Measurements from ENCODE around the gene AOAH.
A peak's percentile ranks its signal among the peaks of the same experiment; 100 is the strongest.
"Not testable (repeated sequence)": the region's sequence is repeated elsewhere in the genome, so short reads cannot be mapped to it uniquely, and the experiment has no call there.

Gene AOAH

DNA sequence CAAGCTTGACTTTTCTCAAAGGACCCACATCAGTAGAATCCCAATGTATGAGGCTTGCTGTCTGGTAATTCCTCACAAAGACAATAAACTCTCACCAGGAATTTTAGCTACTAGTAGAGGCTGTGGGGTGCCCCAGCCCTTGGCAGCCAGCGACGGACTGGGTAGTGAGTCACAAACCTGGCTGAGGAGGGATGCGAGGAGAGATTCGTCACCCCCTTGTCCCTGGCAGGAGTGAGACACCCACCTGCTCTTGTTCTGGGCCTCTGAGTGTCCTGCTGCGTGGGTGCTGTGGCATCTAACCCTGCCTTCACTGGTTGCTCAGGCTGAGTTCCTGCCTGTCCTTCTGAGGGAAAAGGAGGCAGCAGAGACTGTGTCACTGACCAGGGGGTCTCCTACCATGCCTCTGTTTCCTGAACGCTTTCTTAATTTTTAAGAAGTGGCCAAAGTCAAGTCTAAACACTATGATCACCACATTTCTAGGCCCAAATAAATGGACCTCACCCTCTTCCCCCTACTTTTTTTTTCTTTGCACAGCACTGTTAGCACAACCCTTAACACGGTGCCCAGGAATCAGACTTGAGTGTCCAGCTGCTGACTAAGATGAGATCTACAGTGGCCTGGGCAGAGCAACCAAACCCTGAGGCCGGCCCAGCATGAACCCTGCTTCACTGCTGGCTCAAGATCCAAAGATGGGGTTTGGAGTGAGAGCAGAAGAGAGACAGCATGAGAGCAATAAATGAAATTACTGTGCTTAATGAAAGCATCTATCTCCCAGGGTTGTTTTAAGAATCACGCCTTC, 188.2 kb downstream of the AOAH start:
- DNase-seq, result no peak

- no peak for DNase-seq
These were observed 190.6 kb downstream of the AOAH start for GRCh38 chr7:36533717-36534116.

DNA sequence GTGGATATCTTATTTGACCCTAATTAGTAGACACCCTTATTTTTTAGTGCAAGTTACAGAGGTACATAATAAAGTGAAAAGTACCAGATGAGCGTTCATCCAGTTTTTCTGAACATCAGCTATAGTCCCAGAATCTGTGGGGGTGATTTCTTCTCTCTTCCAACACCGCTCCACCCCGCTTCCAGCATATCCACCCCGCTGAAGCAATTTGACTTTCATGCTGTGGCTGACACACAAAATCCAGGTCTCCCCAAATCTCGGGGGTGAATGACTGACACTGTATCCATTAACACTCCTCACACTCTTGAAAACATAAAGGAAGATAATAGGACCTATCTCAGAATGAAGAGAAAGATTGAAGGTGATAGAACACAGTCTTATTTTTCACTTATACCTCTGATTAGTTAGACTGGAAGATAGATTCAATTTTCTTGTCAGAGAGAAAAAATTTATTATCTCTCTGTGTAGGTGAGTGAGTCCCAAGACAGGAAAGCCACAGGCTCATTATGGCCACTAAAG, 191.3 kb downstream of the AOAH start:
- no peak for DNase-seq

DNA sequence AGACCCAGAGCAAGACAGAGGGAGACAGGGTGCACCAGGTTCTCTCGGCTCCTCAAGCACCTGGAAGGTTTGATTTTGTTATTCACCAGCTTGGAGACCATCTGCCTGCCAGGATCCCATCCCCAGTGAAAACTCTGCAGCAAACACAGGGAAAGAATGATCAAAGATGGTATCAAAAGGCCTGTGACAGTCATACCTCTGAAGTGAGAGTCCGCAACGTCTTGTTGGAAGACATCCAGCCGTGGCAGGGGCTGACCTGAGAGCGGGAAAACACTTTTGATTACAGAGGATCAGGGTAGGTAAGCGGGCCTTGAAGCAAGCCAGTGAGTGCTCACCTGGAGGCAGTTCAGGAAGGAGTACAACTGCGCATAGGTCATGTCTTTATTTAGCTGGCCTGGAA, 192.3 kb downstream of the AOAH start:
- no peak for DNase-seq

DNA sequence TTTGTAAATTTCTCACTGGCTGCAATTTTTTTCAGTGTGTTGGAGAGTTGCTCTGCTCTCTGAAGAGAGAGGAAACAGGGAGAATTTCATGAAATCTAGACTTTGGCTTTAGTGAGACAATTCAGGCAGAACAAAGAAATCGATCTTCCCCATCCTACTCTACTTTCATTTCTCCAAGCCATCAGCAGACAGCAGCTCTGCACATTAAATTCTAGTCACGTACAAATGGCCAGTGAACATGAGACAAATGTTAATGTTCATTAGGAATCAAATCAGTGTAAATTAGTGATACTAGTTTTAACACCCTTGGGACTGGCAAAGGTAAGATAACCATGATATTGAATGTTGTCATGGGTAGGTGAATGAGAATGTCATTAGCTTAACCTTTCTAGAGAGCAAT, 193.8 kb downstream of the AOAH start:
- DNase-seq, result no peak

DNA sequence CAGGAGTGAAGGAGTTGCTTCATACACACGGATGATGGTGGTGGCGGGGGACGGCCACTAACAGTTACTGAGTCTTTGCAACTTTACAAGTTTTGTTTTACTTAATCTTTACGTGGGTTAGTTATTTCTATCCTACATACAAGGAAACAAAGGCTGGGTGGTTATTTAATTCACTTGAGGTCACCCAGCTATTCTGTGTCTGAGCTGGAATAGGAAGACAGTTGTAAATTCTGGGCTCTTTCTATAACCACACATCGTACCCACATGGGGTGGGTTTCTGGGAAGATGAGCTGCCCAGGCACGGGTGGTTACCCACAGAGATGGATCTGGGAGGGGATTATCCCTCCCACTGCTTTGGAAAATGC, 196.8 kb downstream of the AOAH start:
- no peak for DNase-seq

GRCh38 chr7:36526863-36527548, 197.3 kb downstream of the AOAH start:
- DNase-seq, result no peak

DNA sequence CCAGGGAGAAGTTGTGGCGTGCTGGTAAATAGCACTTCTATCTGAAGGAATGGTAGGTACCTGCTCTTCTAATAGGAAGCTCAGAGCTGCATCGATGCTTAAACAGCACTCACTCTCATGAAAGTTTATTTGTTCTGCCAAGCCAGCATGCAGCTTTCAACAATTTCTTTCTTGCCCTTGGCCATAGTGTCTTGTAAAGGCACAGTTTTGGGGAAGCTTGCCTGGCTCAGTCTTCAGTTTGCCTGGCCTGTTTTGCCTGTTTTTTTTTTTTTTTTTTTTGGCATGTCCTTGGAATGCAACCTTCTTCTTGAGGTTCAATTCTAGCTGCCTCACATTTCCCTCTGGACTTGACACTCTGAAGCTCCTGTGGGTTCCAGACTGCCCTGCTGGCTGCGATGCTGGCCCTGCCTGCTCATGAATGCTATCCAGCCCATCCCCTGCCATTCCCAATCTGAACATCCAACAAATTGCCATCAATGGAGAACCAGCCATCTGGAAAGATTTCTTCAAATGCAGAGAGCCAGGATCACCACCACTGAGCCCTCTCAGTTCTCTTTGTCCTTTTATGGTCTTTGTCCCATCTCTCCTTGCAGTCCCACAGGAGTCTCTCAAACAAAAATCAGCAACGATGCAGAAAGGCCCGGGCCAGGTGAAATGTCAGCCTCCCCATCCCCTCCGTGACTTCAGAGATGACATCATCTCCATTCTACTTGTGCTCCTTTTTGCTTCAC, 200.8 kb downstream of the AOAH start:
- no peak for DNase-seq

DNA sequence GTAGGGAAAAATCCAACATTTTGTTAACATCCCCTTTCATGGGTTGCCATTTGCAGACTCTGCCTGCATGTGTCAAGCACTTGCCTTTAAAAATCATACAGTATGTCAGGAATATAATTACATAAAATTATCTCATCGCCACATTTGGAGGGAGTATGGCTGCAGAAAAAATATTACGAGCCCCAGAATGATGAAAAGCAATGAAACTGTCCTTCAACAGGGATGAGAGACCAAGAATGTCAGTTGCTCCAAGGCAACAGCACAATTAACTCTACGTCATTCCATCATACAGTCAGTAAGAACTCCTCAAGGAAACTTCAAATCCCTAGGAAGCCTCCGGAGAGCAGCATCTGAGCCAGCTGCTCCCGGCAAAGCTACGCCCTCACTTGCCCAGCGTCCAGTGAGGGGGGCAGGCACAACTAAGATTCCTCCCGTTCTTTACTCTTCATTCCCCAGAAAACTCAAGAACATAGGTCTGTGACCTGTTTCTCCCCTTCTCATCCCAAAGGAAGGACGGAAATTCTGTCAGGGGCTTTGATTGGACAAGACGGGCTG, 201.8 kb downstream of the AOAH start:
- no peak for DNase-seq

DNA sequence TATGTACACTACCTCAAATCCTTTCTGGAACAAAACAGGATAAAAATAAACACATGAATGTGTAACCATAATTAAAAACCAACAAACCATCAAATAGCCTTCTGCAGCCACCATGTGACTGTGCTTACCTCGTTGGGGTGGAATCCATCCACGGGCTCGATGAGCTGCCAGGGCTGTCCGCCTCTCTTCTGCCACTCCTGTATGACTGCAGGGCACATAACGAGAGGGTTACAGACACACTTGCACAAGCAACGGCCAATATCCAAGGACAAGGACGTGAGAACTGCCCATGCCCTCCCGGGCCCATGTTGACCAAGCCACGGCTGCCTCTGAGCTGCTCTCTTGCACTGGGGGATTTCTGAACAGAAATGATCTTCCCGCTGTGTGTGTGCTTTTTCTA, 202.4 kb downstream of the AOAH start:
- no peak for DNase-seq

DNA sequence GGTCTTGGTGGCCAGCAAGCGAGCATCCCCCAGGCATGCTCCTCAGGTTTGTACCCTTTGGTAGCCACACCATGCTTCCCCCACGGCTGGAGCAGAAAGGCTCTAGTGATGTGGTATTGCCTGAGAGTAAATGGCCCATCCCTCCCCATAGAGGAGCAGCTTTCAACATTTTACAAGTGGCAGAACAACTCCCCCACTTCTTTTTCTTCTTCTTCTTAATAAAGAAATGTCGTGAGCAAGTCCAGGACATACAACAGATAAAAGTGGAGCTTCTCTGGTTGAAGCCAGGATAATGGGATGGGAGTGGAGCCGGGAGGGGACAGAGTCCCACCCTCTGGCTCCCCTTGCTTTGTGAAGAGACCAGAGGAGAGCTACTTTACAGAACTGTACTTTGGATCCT, 203.2 kb downstream of the AOAH start:
- no peak for DNase-seq

GRCh38 chr7:36515847-36516246, 208.4 kb downstream of the AOAH start:
- DNase-seq, result no peak

- DNase-seq, result peak in 1 of 2 donors; percentile 7
These were observed 209.7 kb downstream of the AOAH start for GRCh38 chr7:36514289-36515243.

DNA sequence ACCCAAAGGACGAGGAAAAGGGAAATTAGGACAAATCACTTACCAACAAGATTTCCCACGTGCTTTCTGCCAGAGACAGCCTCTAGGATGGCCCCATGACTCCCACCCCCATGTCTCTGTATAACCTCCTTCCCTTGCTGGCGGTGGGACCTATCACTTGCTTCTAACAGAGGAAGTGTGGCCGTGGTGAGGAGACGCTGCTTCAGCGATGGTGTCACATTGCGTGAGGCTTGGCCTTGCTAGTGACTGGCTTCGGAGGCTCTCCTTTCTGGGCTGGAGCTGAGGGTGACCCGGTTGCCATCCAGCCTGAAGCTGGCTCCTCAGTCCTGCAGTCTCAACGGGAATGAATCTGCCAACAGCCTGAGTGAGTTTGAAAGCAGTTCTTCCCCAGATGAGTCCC, 210.9 kb downstream of the AOAH start:
- no peak for DNase-seq

- no peak for DNase-seq
These were observed 211.7 kb downstream of the AOAH start for GRCh38 chr7:36512616-36513015.

DNA sequence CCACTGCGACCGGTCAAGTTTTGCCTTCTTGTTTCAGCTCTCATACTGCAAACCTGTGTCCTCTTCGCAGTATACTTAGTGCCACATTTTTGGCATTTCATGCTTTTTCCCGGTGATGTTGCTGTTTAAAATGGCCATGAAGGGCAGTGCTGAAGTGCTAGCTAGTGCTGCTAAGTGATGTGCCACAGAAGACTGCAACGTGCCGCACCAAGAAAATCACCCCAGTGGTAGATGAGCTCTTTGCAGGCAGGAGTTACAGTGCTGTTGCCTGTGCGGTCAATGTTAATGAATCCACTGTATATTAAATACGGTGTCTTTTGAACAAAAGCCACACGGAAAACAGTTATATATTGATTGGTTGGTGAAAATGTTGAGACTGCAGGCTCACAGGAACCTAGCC, 214.3 kb downstream of the AOAH start:
- DNase-seq, result no peak

GRCh38 chr7:36507475-36508440, 216.5 kb downstream of the AOAH start:
- no peak for DNase-seq

DNA sequence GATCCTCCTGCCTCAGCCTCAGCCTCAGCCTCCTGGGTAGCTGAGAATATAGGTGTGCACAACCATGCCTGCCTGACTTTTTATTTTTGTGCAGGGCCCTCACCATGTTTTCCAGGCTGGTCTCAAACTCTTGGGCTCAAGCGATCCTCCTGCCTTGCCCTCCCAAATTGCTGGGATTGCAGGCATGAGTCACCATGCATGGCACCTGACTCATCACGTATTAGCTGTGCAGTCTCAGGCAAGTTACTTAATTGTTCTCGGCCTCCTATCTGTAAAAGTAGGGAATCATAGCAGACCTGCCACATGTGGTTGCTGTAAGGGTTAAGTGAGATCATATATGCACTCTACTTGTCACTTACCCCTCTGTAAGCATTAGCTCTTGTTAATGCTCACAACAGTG, 217.5 kb downstream of the AOAH start:
- no peak for DNase-seq

DNA sequence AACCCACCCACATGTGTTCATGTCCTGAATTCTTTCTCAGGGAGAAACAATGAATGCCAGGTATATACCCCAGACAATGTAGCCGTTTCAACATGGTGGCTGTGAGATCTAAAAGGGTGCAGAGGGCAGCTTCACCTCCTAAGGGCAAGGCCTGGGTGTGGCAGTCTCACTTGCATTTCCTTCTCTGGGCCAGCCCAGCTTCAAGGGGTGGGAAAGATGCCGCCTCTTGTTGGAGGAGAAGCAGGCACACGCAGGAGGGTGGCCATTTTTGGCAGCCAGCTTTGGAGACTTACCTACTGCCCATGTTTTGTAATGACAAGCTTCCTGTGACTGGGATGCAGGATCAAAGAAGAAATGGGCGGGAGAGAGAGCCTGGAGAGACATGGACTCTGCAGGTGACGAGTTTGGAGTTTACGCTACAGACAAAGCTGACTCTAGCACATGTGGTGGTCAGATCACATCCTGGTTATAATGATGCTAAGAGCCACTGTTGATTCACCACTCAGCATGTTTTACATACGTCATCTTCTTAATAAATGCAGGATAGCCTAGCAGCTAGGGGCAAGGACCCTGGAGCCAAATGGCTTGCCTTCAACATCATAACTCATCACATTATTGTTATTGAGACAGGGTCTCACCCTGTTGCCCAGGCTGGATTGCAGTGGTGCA, 218.0 kb downstream of the AOAH start:
- no peak for DNase-seq

- DNase-seq, result not testable (repeated sequence)
These were observed 219.7 kb downstream of the AOAH start for GRCh38 chr7:36504617-36505016.
